ENCODE measurements around the gene MAPK4. TPM values are rescaled to one million over a fixed set of nuclear protein-coding genes. Genes with fewer than 3 reads are reported as not detected.

The MAPK4 gene
- total and polyA plus RNA-seq, 2 of the 4 experiments (the other 2 are of a cell fraction), result not detected

GRCh38 chr18:50642439-50642838, 82.6 kb downstream of the MAPK4 start:
- H3K79me1 ChIP-seq (ENCODE audit: low read depth in 1 of 2, low read length in 2 of 2), result no peaks in the 10 kb centered on the region
- H2BK20ac ChIP-seq (ENCODE audit: low read depth, low read length), result no peak overlapping the region
- BruUV-seq (replicated peaks), result no TSS peak
- TF ChIP-seq RCOR1 (IDR thresholded peaks at IDR 0.05; ENCODE audit: insufficient replicate concordance, low read length) (no peak), NFE2L2 (IDR thresholded peaks at IDR 0.05; ENCODE audit: low read depth, low read length) (no peak), MAFK (IDR thresholded peaks at IDR 0.05; ENCODE audit: low read depth, low read length) (no peak)
- in situ Hi-C loops (cut with MboI; ENCODE audit: low sequenced_read_pairs) (no loop called here), intact Hi-C loops (cut with micrococcal nuclease) (no loop called here), dilution Hi-C loops (cut with HindIII; ENCODE audit: low sequenced_read_pairs, unreplicated experiment) (no loop called here)
- H4K5ac ChIP-seq (ENCODE audit: low read depth, low read length), result no peak overlapping the region
- H3K4me1 ChIP-seq (ENCODE audit: control insufficient read depth, insufficient read depth, low read length), result no peaks in the 10 kb centered on the region
- no peak overlapping the region for H3K18ac ChIP-seq (ENCODE audit: low read depth, low read length)
- no peak overlapping the region for H2BK15ac ChIP-seq (ENCODE audit: low read depth, low read length)
- H3K4me3 ChIP-seq (ENCODE audit: insufficient read depth, low read depth, low read length), result no peak overlapping the region
- H3K27me3 ChIP-seq (ENCODE audit: control insufficient read depth, insufficient read depth, low read length), result no peaks in the 10 kb centered on the region
- POLR2A ChIA-PET (ENCODE audit: unreplicated experiment), result no interaction called here
- no peak overlapping the region for H2AFZ ChIP-seq (replicated peaks; ENCODE audit: low read length, poor library complexity)
- DNase-seq (no peak), ATAC-seq (ENCODE audit: low read depth) (no peak)
- CTCF ChIA-PET, result no interaction called here
- no CpG with 5 or more reads among the region's 2 CpGs for WGBS, 2 experiments (ENCODE audit: extremely low coverage in 2 of 2, insufficient read length in 1 of 2)
- no peak overlapping the region for H4K91ac ChIP-seq (ENCODE audit: insufficient read depth, low read depth, low read length)
- no peak overlapping the region for H3K27ac ChIP-seq (ENCODE audit: insufficient read depth, low read length)
- no peak overlapping the region for H3K4ac ChIP-seq (ENCODE audit: low read depth, low read length)
- H3K9ac ChIP-seq (ENCODE audit: low read depth, low read length), result no peak overlapping the region
- H3K4me2 ChIP-seq (ENCODE audit: low read depth, low read length), result no peak overlapping the region
- H4K20me1 ChIP-seq (ENCODE audit: insufficient read depth, low read length), result no peaks in the 10 kb centered on the region
- H3K23ac ChIP-seq (ENCODE audit: low read depth, low read length), result no peak overlapping the region
- H3K36me3 ChIP-seq (ENCODE audit: control insufficient read depth, insufficient read depth, low read length), result no peaks in the 10 kb centered on the region
- no peak overlapping the region for H4K8ac ChIP-seq (ENCODE audit: low read depth in 2 of 2, low read length in 2 of 2)
- H2AK9ac ChIP-seq (replicated peaks; ENCODE audit: low read depth, low read length, poor library complexity), result no peak overlapping the region
- H3K14ac ChIP-seq (replicated peaks; ENCODE audit: low read depth, low read length), result no peak overlapping the region
- H2BK120ac ChIP-seq (ENCODE audit: low read depth, low read length), result no peak overlapping the region
- no peaks in the 10 kb centered on the region for H3K9me3 ChIP-seq (ENCODE audit: control insufficient read depth, insufficient read depth, low read length)
- no peak overlapping the region for H2AK5ac ChIP-seq (ENCODE audit: low read depth, low read length)
- H3K56ac ChIP-seq (ENCODE audit: extremely low read depth, insufficient read depth, low read length), result no peak overlapping the region
- H2BK5ac ChIP-seq (ENCODE audit: low read depth, low read length, poor library complexity, severe bottlenecking), result no peak overlapping the region
- no peaks in the 10 kb centered on the region for H3K9me1 ChIP-seq (ENCODE audit: insufficient read depth, low read length)
